ENCODE results near the gene GRSF1. TPM values are rescaled to one million over a fixed set of nuclear protein-coding genes. Genes with fewer than 3 reads are reported as not detected.

GRSF1 gene
- total and polyA plus RNA-seq, 10 of the 15 experiments (the other 5 are each of a cell fraction or from before 2014, with no cell fraction given) = 37.5 to 105 (median 68.4) TPM

DNA sequence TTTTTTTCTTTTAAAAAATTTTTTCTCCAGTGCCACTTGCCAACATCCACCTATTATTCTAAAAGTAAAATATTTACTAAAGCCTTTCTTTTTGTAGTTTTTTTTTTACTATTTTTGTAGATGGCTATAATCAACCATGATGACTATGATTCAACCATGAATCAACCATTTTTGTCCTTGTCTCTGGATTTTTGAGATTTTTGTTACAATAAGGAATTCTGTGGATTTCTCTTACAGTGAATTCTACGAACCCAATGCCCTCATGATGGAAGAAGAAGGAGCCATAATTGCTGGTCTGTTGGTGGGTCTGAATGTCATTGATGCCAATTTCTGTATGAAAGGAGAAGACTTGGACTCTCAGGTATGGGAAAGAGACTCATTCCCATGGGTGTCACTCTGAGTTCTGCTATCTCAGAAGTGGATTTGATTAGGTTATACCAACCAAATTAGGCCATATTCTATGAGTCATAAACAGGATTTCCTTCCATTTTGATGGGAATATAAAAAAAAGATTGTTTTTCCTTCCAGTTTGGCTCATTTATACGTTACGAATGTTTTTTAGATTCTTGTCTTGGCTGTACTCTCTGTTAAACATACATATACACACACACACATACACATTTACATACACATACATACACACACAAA lies 71.3 kb downstream of the GRSF1 start:
- ChIA-PET POLR2A (interaction anchor here (1.0 kb wide), 1 partner anchor 9 kb away, joined by 3 read pairs; no protein-coding TSS in a partner anchor), SMC1A (ENCODE audit: uncharacterized antibody, unreplicated experiment) (no interaction called here), CTCF (no interaction called here), RAD21 (ENCODE audit: unreplicated experiment) (no interaction called here)
- ATAC-seq (no peak), FAIRE-seq (no peak), DNase-seq (ENCODE audit: low read depth, low spot score) (no peak)
- Histone ChIP-seq H3K9ac (ENCODE audit: control insufficient read depth, insufficient read depth, low read length) (no peak overlapping the region), H3K27ac (ENCODE audit: control insufficient read depth, insufficient read depth) (no peak overlapping the region), H3K4me2 (ENCODE audit: control insufficient read depth, insufficient read depth) (no peak overlapping the region), H3K36me3 (ENCODE audit: control insufficient read depth in 2 of 2, insufficient read depth in 2 of 2, low read length in 1 of 2) (no peaks in the 10 kb centered on the region), H3K4me3 (no peak overlapping the region), H3K79me2 (ENCODE audit: control insufficient read depth, insufficient read depth, low read length) (no peaks in the 10 kb centered on the region), H3K4me1 (ENCODE audit: control insufficient read depth, insufficient read depth, low read length) (peaks cover 4% of the 10 kb centered on the region), H3K9me3 (replicated peaks; ENCODE audit: control insufficient read depth, insufficient read depth, low read length) (no peaks in the 10 kb centered on the region), H4K20me1 (ENCODE audit: control insufficient read depth, insufficient read depth) (no peaks in the 10 kb centered on the region), H3K27me3 (replicated peaks in 1 of 2; ENCODE audit: control insufficient read depth in 2 of 2, insufficient read depth in 2 of 2, low read length in 1 of 2) (no peaks in the 10 kb centered on the region), H2AFZ (ENCODE audit: control insufficient read depth, low read depth, low read length) (no peak overlapping the region)
- in situ Hi-C loops (cut with MboI) (no loop called here), intact Hi-C loops (cut with micrococcal nuclease; ENCODE audit: unreplicated experiment) (no loop called here)
- 87% methylated on average over 3 of the region's 3 CpGs for WGBS (ENCODE audit: insufficient coverage, insufficient replicate concordance, low lambda C conversion rate, missing lambda C conversion rate)
- BruUV-seq (replicated peaks) = no TSS peak
- TF ChIP-seq CREM (IDR thresholded peaks at IDR 0.05; ENCODE audit: low read depth) = no peak
- no peak for TF ChIP-seq HDGF (IDR thresholded peaks at IDR 0.05)
- TF ChIP-seq ZNF24 (IDR thresholded peaks at IDR 0.05) = no peak
- no peak for TF ChIP-seq ATF7 (IDR thresholded peaks at IDR 0.05; ENCODE audit: low read depth)
- TF ChIP-seq CEBPB (IDR thresholded peaks at IDR 0.05; ENCODE audit: borderline replicate concordance in 1 of 2, low read depth in 2 of 2, low read length in 2 of 2) = no peak
- TF ChIP-seq RFX5 (IDR thresholded peaks at IDR 0.05; ENCODE audit: low read depth, low read length) = no peak
- TF ChIP-seq TBL1XR1 (IDR thresholded peaks at IDR 0.05; ENCODE audit: low read depth, low read length) = no peak
- TF ChIP-seq, protein P1, sequence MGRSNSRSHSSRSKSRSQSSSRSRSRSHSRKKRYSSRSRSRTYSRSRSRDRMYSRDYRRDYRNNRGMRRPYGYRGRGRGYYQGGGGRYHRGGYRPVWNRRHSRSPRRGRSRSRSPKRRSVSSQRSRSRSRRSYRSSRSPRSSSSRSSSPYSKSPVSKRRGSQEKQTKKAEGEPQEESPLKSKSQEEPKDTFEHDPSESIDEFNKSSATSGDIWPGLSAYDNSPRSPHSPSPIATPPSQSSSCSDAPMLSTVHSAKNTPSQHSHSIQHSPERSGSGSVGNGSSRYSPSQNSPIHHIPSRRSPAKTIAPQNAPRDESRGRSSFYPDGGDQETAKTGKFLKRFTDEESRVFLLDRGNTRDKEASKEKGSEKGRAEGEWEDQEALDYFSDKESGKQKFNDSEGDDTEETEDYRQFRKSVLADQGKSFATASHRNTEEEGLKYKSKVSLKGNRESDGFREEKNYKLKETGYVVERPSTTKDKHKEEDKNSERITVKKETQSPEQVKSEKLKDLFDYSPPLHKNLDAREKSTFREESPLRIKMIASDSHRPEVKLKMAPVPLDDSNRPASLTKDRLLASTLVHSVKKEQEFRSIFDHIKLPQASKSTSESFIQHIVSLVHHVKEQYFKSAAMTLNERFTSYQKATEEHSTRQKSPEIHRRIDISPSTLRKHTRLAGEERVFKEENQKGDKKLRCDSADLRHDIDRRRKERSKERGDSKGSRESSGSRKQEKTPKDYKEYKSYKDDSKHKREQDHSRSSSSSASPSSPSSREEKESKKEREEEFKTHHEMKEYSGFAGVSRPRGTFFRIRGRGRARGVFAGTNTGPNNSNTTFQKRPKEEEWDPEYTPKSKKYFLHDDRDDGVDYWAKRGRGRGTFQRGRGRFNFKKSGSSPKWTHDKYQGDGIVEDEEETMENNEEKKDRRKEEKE (IDR thresholded peaks at IDR 0.05) = no peak
- no peak for TF ChIP-seq YBX1 (IDR thresholded peaks at IDR 0.05)
- no peak for TF ChIP-seq ZBED1 (IDR thresholded peaks at IDR 0.05; ENCODE audit: borderline replicate concordance)
- TF ChIP-seq NBN (IDR thresholded peaks at IDR 0.05) = no peak
- TF ChIP-seq RB1 (IDR thresholded peaks at IDR 0.05; ENCODE audit: borderline replicate concordance) = no peak
- no peak for TF ChIP-seq HCFC1 (IDR thresholded peaks at IDR 0.05; ENCODE audit: low read length)

Small RNA genes within 50 kb of the gene (small RNA-seq; reads per million reads assigned to genes)
- gene RF00026 (not detected), gene RNU6-891P (not detected)

Other genes with a start within 250 kb of the GRSF1 start
- not detected in 2 replicates for gene AMBN, start 247.6 kb downstream of the GRSF1 start, total RNA-seq (2014; rRNA removed)
- not detected in 2 replicates for gene AMBN, start 247.6 kb downstream of the GRSF1 start, total RNA-seq (2014; rRNA removed; fragmentation: Illumina TruSeq; extraction: Trizol)
- gene AMBN, start 247.6 kb downstream of the GRSF1 start, total RNA-seq (2021) = not detected in 2 replicates
- gene AMBN, start 247.6 kb downstream of the GRSF1 start, polyA plus RNA-seq (2011; rRNA removed) = not detected in 2 replicates
- not detected in 2 replicates for gene AMBN, start 247.6 kb downstream of the GRSF1 start, polyA plus RNA-seq (2014; fragmentation: Illumina TruSeq; extraction: Trizol)
- gene AMBN, start 247.6 kb downstream of the GRSF1 start, polyA plus RNA-seq (2014; fragmentation: Nextera tagmentation; extraction: Ambion mirVana) = under 1 TPM in 1 of 2 experiments, not detected in 1; 0.18 TPM
- gene AMBN, start 247.6 kb downstream of the GRSF1 start, polyA plus RNA-seq (2014; rRNA removed) = not detected in 2 replicates
- not detected for gene AMBN, start 247.6 kb downstream of the GRSF1 start, polyA plus RNA-seq (2016; fragmentation: Nextera tagmentation; extraction: Ambion mirVana)
- gene ENAM, start 211.1 kb downstream of the GRSF1 start, total RNA-seq (2014; rRNA removed) = 0.06 TPM in 1 of 2 replicates, not detected in the other
- 0.04 and 0.09 TPM in 2 replicates for gene ENAM, start 211.1 kb downstream of the GRSF1 start, total RNA-seq (2014; rRNA removed; fragmentation: Illumina TruSeq; extraction: Trizol)
- gene ENAM, start 211.1 kb downstream of the GRSF1 start, total RNA-seq (2021) = 0.27 and 0.51 TPM in 2 replicates
- 0.14 and 0.16 TPM in 2 replicates for gene ENAM, start 211.1 kb downstream of the GRSF1 start, polyA plus RNA-seq (2011; rRNA removed)
- gene ENAM, start 211.1 kb downstream of the GRSF1 start, polyA plus RNA-seq (2014; fragmentation: Illumina TruSeq; extraction: Trizol) = 0.14 and 0.24 TPM in 2 replicates
- under 1 TPM; 0.18 to 0.38 TPM for gene ENAM, start 211.1 kb downstream of the GRSF1 start, polyA plus RNA-seq (2014; fragmentation: Nextera tagmentation; extraction: Ambion mirVana)
- 0.09 and 0.10 TPM in 2 replicates for gene ENAM, start 211.1 kb downstream of the GRSF1 start, polyA plus RNA-seq (2014; rRNA removed)
- 1 to 10 TPM; 1.1 to 1.3 TPM for gene ENAM, start 211.1 kb downstream of the GRSF1 start, polyA plus RNA-seq (2016; fragmentation: Nextera tagmentation; extraction: Ambion mirVana)
- gene JCHAIN, start 173.4 kb downstream of the GRSF1 start, total RNA-seq (2014; rRNA removed) = 284 and 330 TPM in 2 replicates
- gene JCHAIN, start 173.4 kb downstream of the GRSF1 start, total RNA-seq (2014; rRNA removed; fragmentation: Illumina TruSeq; extraction: Trizol) = 410 and 436 TPM in 2 replicates
- 276 and 280 TPM in 2 replicates for gene JCHAIN, start 173.4 kb downstream of the GRSF1 start, total RNA-seq (2021)
- 183 and 188 TPM in 2 replicates for gene JCHAIN, start 173.4 kb downstream of the GRSF1 start, polyA plus RNA-seq (2011; rRNA removed)
- 787 and 820 TPM in 2 replicates for gene JCHAIN, start 173.4 kb downstream of the GRSF1 start, polyA plus RNA-seq (2014; fragmentation: Illumina TruSeq; extraction: Trizol)
- gene JCHAIN, start 173.4 kb downstream of the GRSF1 start, polyA plus RNA-seq (2014; fragmentation: Nextera tagmentation; extraction: Ambion mirVana) = 1,000 to 10,000 TPM in 1 of 2 experiments, 100 to 1,000 TPM in 1; 617 to 1,045 TPM
- 419 and 468 TPM in 2 replicates for gene JCHAIN, start 173.4 kb downstream of the GRSF1 start, polyA plus RNA-seq (2014; rRNA removed)
- 100 to 1,000 TPM; 505 to 555 TPM for gene JCHAIN, start 173.4 kb downstream of the GRSF1 start, polyA plus RNA-seq (2016; fragmentation: Nextera tagmentation; extraction: Ambion mirVana)
- gene UTP3, start 151.4 kb downstream of the GRSF1 start, total RNA-seq (2014; rRNA removed) = 19.9 and 22.1 TPM in 2 replicates
- gene UTP3, start 151.4 kb downstream of the GRSF1 start, total RNA-seq (2014; rRNA removed; fragmentation: Illumina TruSeq; extraction: Trizol) = 28.5 and 29.2 TPM in 2 replicates
- gene UTP3, start 151.4 kb downstream of the GRSF1 start, total RNA-seq (2021) = 33.3 and 34.2 TPM in 2 replicates
- 18.7 and 23.6 TPM in 2 replicates for gene UTP3, start 151.4 kb downstream of the GRSF1 start, polyA plus RNA-seq (2011; rRNA removed)
- 60.7 and 66.8 TPM in 2 replicates for gene UTP3, start 151.4 kb downstream of the GRSF1 start, polyA plus RNA-seq (2014; fragmentation: Illumina TruSeq; extraction: Trizol)
- gene UTP3, start 151.4 kb downstream of the GRSF1 start, polyA plus RNA-seq (2014; fragmentation: Nextera tagmentation; extraction: Ambion mirVana) = 10 to 100 TPM; 15.8 to 21.1 TPM
- 33.5 and 38.9 TPM in 2 replicates for gene UTP3, start 151.4 kb downstream of the GRSF1 start, polyA plus RNA-seq (2014; rRNA removed)
- gene UTP3, start 151.4 kb downstream of the GRSF1 start, polyA plus RNA-seq (2016; fragmentation: Nextera tagmentation; extraction: Ambion mirVana) = 10 to 100 TPM; 21.5 to 23.4 TPM
- gene RUFY3, start 117.9 kb downstream of the GRSF1 start, total RNA-seq (2014; rRNA removed) = 20.9 and 23.9 TPM in 2 replicates
- 26.9 and 27.7 TPM in 2 replicates for gene RUFY3, start 117.9 kb downstream of the GRSF1 start, total RNA-seq (2014; rRNA removed; fragmentation: Illumina TruSeq; extraction: Trizol)
- gene RUFY3, start 117.9 kb downstream of the GRSF1 start, total RNA-seq (2021) = 22.5 and 28.3 TPM in 2 replicates
- 9.1 and 9.4 TPM in 2 replicates for gene RUFY3, start 117.9 kb downstream of the GRSF1 start, polyA plus RNA-seq (2011; rRNA removed)
- 21.4 and 35.8 TPM in 2 replicates for gene RUFY3, start 117.9 kb downstream of the GRSF1 start, polyA plus RNA-seq (2014; fragmentation: Illumina TruSeq; extraction: Trizol)
- 1 to 10 TPM; 6.5 to 7.3 TPM for gene RUFY3, start 117.9 kb downstream of the GRSF1 start, polyA plus RNA-seq (2014; fragmentation: Nextera tagmentation; extraction: Ambion mirVana)
- gene RUFY3, start 117.9 kb downstream of the GRSF1 start, polyA plus RNA-seq (2014; rRNA removed) = 14.8 and 15.1 TPM in 2 replicates
- 10 to 100 TPM in 1 of 2 experiments, 1 to 10 TPM in 1; 5.1 to 11.1 TPM for gene RUFY3, start 117.9 kb downstream of the GRSF1 start, polyA plus RNA-seq (2016; fragmentation: Nextera tagmentation; extraction: Ambion mirVana)
- gene MOB1B, start 62.5 kb upstream of the GRSF1 start, total RNA-seq (2014; rRNA removed) = 4.7 and 6.1 TPM in 2 replicates
- gene MOB1B, start 62.5 kb upstream of the GRSF1 start, total RNA-seq (2014; rRNA removed; fragmentation: Illumina TruSeq; extraction: Trizol) = 7.6 and 8.2 TPM in 2 replicates
- 10.8 and 11.4 TPM in 2 replicates for gene MOB1B, start 62.5 kb upstream of the GRSF1 start, total RNA-seq (2021)
- gene MOB1B, start 62.5 kb upstream of the GRSF1 start, polyA plus RNA-seq (2011; rRNA removed) = 7.2 and 12.6 TPM in 2 replicates
- 9.7 and 11.6 TPM in 2 replicates for gene MOB1B, start 62.5 kb upstream of the GRSF1 start, polyA plus RNA-seq (2014; fragmentation: Illumina TruSeq; extraction: Trizol)
- 1 to 10 TPM; 1.9 TPM for gene MOB1B, start 62.5 kb upstream of the GRSF1 start, polyA plus RNA-seq (2014; fragmentation: Nextera tagmentation; extraction: Ambion mirVana)
- gene MOB1B, start 62.5 kb upstream of the GRSF1 start, polyA plus RNA-seq (2014; rRNA removed) = 4.9 and 5.9 TPM in 2 replicates
- gene MOB1B, start 62.5 kb upstream of the GRSF1 start, polyA plus RNA-seq (2016; fragmentation: Nextera tagmentation; extraction: Ambion mirVana) = 1 to 10 TPM; 5.4 to 6.2 TPM
- 21.6 and 26.9 TPM in 2 replicates for gene DCK, start 153.8 kb upstream of the GRSF1 start, total RNA-seq (2014; rRNA removed)
- gene DCK, start 153.8 kb upstream of the GRSF1 start, total RNA-seq (2014; rRNA removed; fragmentation: Illumina TruSeq; extraction: Trizol) = 25.0 and 25.7 TPM in 2 replicates
- 23.6 and 24.7 TPM in 2 replicates for gene DCK, start 153.8 kb upstream of the GRSF1 start, total RNA-seq (2021)
- gene DCK, start 153.8 kb upstream of the GRSF1 start, polyA plus RNA-seq (2011; rRNA removed) = 28.2 and 42.5 TPM in 2 replicates
- gene DCK, start 153.8 kb upstream of the GRSF1 start, polyA plus RNA-seq (2014; fragmentation: Illumina TruSeq; extraction: Trizol) = 33.5 and 42.4 TPM in 2 replicates
- 10 to 100 TPM; 20.0 to 26.7 TPM for gene DCK, start 153.8 kb upstream of the GRSF1 start, polyA plus RNA-seq (2014; fragmentation: Nextera tagmentation; extraction: Ambion mirVana)
- gene DCK, start 153.8 kb upstream of the GRSF1 start, polyA plus RNA-seq (2014; rRNA removed) = 15.9 and 20.4 TPM in 2 replicates
- gene DCK, start 153.8 kb upstream of the GRSF1 start, polyA plus RNA-seq (2016; fragmentation: Nextera tagmentation; extraction: Ambion mirVana) = 10 to 100 TPM; 67.4 to 69.4 TPM

Data from GM12878 (cell line).